T-helper 1 cell treated with Interleukin-12 subunit alpha and Interleukin-12 subunit beta and Interleukin-4 antibody, amounts not matched to agents 30 μg/mL and 1 μg/mL, for 36 hours (primary cell): ENCODE measurements around the gene PRH1.

Experiments
- H3K27ac Mint-ChIP-seq: one replicate; pipeline ENCODE4 v1.8.0; 2021; ENCODE audit warnings: mild to moderate bottlenecking, mixed read lengths
- H3K27me3 Mint-ChIP-seq: one replicate; pipeline ENCODE4 v1.8.0; 2021; ENCODE audit warnings: low read depth, mixed read lengths
- H3K36me3 Mint-ChIP-seq: one replicate; pipeline ENCODE4 v1.8.0; 2021; ENCODE audit warnings: low read depth, mixed read lengths
- H3K4me1 Mint-ChIP-seq: one replicate; pipeline ENCODE4 v1.8.0; 2021; ENCODE audit warnings: low read depth, mixed read lengths
- H3K4me3 Mint-ChIP-seq: one replicate; pipeline ENCODE4 v1.8.0; 2021; ENCODE audit warnings: mild to moderate bottlenecking, moderate library complexity, mixed read lengths
- H3K9me3 Mint-ChIP-seq: one replicate; pipeline ENCODE4 v1.8.0; 2021; ENCODE audit warnings: mixed read lengths

PRH1 gene

GRCh38 chr12:10884086-10884725 is at the start of gene PRH1:
Gene PRH1 (minus strand): TSS chr12:10884255. CDS start chr12:10884217, 38 bp downstream.
- Mint-ChIP-seq H3K4me1 (peaks cover 4% of the 10 kb centered on the region), H3K4me3 (no peak within 1 kb of the TSS), H3K36me3 (peaks cover 8% of the 10 kb centered on the region), H3K27me3 (no peaks in the 10 kb centered on the region), H3K27ac (no peak within 1 kb of the TSS), H3K9me3 (no peaks in the 10 kb centered on the region)

- Mint-ChIP-seq H3K4me3 (no peak within 1 kb of the TSS), H3K9me3 (no peaks in the 10 kb centered on the region), H3K36me3 (no peaks in the 10 kb centered on the region), H3K4me1 (no peaks in the 10 kb centered on the region), H3K27me3 (no peaks in the 10 kb centered on the region), H3K27ac (no peak within 1 kb of the TSS)
These were observed 44.8 kb upstream of the PRH1 start, which contains the start of gene PRH2 for GRCh38 chr12:10928746-10929286. Gene PRH2 (plus strand): TSS chr12:10929236. CDS start chr12:10929274, 38 bp downstream.

- Mint-ChIP-seq H3K36me3 (no peaks in the 10 kb centered on the region), H3K4me1 (no peaks in the 10 kb centered on the region)
These were observed 42.2 kb upstream of the PRH1 start for GRCh38 chr12:10926269-10926668.

DNA sequence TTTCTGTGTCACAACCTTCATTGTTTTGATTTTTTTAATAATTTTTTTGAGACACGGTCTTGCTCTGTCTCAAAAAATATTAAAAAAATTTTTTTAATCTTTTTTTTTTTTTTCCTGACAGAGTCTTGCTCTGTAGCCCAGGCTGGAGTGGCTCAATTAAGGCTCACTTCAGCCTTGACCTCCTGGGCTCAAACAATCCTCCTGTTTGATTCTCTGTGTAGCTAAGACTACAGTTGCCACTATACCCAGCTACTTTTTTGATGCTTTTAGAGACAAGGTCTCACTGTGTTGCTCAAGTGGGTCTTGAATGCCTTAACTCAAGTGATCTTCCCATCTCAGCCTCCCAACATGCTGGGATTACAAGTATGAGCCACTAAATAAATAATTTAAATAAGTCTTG is 35.8 kb upstream of the PRH1 start:
- H3K27ac Mint-ChIP-seq: no peak overlapping the region
- no peaks in the 10 kb centered on the region for H3K36me3 Mint-ChIP-seq
- H3K4me1 Mint-ChIP-seq: no peaks in the 10 kb centered on the region
- no peaks in the 10 kb centered on the region for H3K9me3 Mint-ChIP-seq
- H3K27me3 Mint-ChIP-seq: no peaks in the 10 kb centered on the region
- H3K4me3 Mint-ChIP-seq: no peak overlapping the region

More at GRCh38 chr12:10926269-10926668, 42.2 kb upstream of the PRH1 start:
- Mint-ChIP-seq H3K4me3 (no peak overlapping the region), H3K9me3 (no peaks in the 10 kb centered on the region), H3K27ac (no peak overlapping the region), H3K27me3 (no peaks in the 10 kb centered on the region)

GRCh38 chr12:10910380-10910779 is 26.3 kb upstream of the PRH1 start:
- Mint-ChIP-seq H3K27ac (no peak overlapping the region), H3K36me3 (peaks cover 2% of the 10 kb centered on the region), H3K9me3 (no peaks in the 10 kb centered on the region), H3K27me3 (no peaks in the 10 kb centered on the region), H3K4me3 (no peak overlapping the region), H3K4me1 (no peaks in the 10 kb centered on the region)

DNA sequence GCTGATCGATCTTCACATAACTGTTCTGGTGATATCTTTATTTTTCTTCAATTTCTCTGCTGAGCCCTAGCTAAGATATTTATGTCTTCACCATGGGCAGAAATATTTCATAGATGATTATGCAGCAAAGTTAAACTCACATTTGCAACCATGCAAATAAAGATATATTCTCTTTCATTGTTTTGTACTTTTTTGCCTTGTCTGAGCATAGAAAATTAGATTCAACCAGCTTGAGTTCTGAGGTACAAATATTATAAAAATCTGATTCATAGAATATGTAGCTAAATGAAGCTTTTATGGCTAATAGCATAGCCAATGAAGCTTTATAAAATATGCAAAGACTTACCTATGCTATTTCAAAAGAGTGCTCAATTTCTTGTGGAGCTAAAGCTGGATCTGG is 25.4 kb upstream of the PRH1 start, which contains the start of gene TAS2R13:
TAS2R13 (minus strand) TSS at position 101 of the 400 bp plus-strand sequence. CDS start 264 bp downstream, outside the sequence.
- Mint-ChIP-seq H3K4me1 (no peaks in the 10 kb centered on the region), H3K27me3 (no peaks in the 10 kb centered on the region), H3K27ac (no peak within 1 kb of the TSS), H3K4me3 (no peak within 1 kb of the TSS), H3K9me3 (peaks cover 8% of the 10 kb centered on the region), H3K36me3 (peaks cover 2% of the 10 kb centered on the region)

DNA sequence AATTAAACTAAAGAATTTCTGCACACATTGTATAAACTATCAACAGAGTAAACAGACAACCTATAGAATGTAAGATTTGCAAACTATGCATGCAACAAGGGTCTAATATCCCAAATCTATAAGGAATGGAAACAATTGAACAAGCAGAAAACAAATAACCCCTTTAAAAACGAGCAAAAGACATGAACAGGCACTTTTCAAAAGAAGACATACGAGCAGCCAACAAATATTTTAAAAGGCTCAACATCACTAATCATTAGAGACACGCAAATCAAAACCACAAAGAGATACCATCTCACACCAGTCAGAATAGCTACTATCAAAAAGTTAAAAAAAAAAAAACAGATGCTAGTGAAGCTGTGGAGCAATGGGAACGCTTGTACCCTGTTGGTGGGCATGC is 20.6 kb upstream of the PRH1 start:
- Mint-ChIP-seq H3K4me1 (no peaks in the 10 kb centered on the region), H3K27ac (no peak overlapping the region), H3K4me3 (no peak overlapping the region), H3K9me3 (peaks cover 29% of the 10 kb centered on the region), H3K36me3 (peaks cover 3% of the 10 kb centered on the region), H3K27me3 (no peaks in the 10 kb centered on the region)

DNA sequence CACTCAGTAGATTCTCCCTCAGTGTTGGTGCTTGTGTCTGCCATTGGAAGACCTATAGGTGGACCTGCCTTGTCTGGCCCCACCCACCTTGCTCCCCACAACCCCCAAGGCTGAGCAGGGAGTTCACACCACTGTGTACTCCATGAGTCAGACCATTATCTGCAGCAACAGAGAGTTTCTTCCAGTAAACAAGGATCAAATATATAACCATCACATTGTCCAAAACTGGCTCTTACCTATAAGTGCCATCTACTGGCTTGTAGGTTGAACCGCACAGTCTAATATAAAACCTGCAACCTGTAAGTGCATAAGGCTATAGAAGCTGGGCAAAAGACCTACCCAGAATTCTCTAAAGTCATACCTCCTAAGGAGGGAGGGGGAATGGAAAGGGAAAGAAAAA is 17.4 kb upstream of the PRH1 start:
- Mint-ChIP-seq H3K9me3 (peaks cover 32% of the 10 kb centered on the region), H3K27me3 (no peaks in the 10 kb centered on the region), H3K4me1 (no peaks in the 10 kb centered on the region), H3K36me3 (peaks cover 5% of the 10 kb centered on the region), H3K27ac (no peak overlapping the region), H3K4me3 (no peak overlapping the region)

DNA sequence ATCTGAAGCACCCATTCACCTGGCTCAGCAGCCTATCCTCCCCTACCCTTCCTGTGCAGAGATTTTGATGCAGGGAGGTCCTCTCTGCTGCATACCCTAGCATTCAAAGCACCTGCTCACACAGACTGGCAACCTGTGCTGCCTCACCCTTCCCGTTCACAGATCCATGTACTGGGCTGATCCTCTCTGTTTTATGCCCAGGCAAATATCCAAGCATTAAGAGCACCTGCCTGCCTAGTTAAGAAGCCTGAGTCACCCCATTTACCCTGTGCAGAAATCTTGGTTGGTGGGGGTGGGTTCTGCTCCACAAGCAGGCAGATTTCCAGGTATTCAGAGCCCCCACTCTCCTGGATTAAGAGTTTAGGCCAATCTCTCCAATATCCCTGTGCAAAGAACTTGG is 16.9 kb upstream of the PRH1 start:
- Mint-ChIP-seq H3K9me3 (peaks cover 32% of the 10 kb centered on the region), H3K4me3 (no peak overlapping the region), H3K4me1 (no peaks in the 10 kb centered on the region), H3K36me3 (peaks cover 5% of the 10 kb centered on the region), H3K27ac (no peak overlapping the region), H3K27me3 (no peaks in the 10 kb centered on the region)

- Mint-ChIP-seq H3K4me1 (no peaks in the 10 kb centered on the region), H3K27me3 (no peaks in the 10 kb centered on the region), H3K36me3 (peaks cover 3% of the 10 kb centered on the region), H3K4me3 (no peak overlapping the region), H3K9me3 (peaks cover 32% of the 10 kb centered on the region), H3K27ac (no peak overlapping the region)
These were observed 16.5 kb upstream of the PRH1 start for GRCh38 chr12:10900530-10900929.

DNA sequence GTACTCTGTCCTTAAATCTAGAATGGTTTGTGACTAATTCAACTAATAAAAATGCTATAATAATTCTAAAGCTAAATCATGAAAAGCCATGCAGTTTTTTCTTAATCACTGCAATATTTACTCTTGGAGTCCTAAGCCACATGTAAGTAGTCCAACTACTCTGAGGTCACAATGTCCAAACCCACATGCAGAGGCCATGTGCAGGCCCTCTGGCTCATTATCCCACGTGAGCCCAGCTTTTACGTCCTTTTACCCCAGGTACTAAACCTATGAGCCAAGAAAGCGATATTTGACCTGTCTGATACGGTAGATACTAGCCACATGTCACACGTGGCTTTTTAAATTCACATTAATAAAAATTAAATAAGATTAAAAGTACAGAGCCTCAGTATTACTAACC is 12.8 kb upstream of the PRH1 start:
- Mint-ChIP-seq H3K4me3 (no peak overlapping the region), H3K27me3 (no peaks in the 10 kb centered on the region), H3K9me3 (peaks cover 3% of the 10 kb centered on the region), H3K36me3 (peaks cover 2% of the 10 kb centered on the region), H3K27ac (no peak overlapping the region), H3K4me1 (no peaks in the 10 kb centered on the region)

GRCh38 chr12:10891937-10892336 is 7.9 kb upstream of the PRH1 start:
- H3K4me3 Mint-ChIP-seq: no peak overlapping the region
- H3K4me1 Mint-ChIP-seq: peaks cover under 1% of the 10 kb centered on the region
- no peaks in the 10 kb centered on the region for H3K27me3 Mint-ChIP-seq
- no peaks in the 10 kb centered on the region for H3K9me3 Mint-ChIP-seq
- no peak overlapping the region for H3K27ac Mint-ChIP-seq
- H3K36me3 Mint-ChIP-seq: peaks cover 5% of the 10 kb centered on the region

DNA sequence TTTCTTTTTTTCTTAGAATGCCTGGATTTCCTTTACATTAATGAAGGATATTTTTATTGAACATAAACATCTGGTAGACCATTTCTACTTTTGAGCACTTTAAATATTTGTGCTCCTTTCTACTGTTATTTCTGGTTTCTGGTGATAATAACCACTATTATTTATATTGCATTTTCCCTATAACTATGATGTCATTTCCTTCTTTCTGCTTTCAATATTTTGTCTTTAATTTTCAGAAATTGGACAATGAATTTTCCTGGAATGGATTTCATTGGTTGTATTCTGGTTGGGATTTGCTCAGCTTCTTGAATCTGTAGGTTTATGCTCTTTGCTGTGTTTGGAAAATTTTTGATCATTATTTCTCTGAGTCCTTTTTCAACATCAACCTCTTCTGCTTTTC is 5.2 kb upstream of the PRH1 start:
- Mint-ChIP-seq H3K4me3 (no peak overlapping the region), H3K27me3 (no peaks in the 10 kb centered on the region), H3K36me3 (peaks cover 5% of the 10 kb centered on the region), H3K9me3 (no peaks in the 10 kb centered on the region), H3K27ac (no peak overlapping the region), H3K4me1 (peaks cover 4% of the 10 kb centered on the region)

GRCh38 chr12:10873378-10873777 is 10.7 kb downstream of the PRH1 start:
- Mint-ChIP-seq H3K36me3 (peaks cover 22% of the 10 kb centered on the region), H3K9me3 (no peaks in the 10 kb centered on the region), H3K27ac (no peak overlapping the region), H3K4me3 (no peak overlapping the region), H3K4me1 (no peaks in the 10 kb centered on the region), H3K27me3 (no peaks in the 10 kb centered on the region)

DNA sequence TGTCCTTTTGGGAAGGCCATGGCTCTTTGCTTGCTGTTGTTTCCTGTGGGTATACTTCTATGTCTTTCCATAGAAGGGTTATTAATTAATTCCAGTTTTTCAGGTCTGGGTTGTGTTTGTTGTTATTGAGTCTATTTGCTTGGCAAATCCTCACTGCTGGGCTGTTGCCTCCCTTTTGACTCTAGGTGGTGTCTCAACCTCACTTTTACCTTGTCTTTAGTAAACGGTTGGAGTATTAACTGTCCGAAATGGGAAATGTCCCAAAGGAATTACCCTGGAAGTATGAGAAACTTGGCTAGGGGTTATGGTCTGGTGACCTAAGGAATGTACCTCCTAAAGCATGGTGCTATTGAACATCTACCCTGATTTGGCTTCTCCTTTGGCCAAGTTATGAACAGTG is 16.7 kb downstream of the PRH1 start:
- Mint-ChIP-seq H3K36me3 (peaks cover 3% of the 10 kb centered on the region), H3K4me3 (no peak overlapping the region), H3K27me3 (no peaks in the 10 kb centered on the region), H3K9me3 (peaks cover 8% of the 10 kb centered on the region), H3K4me1 (no peaks in the 10 kb centered on the region), H3K27ac (no peak overlapping the region)
